ENCODE results near the gene AHNAK.

DNA sequence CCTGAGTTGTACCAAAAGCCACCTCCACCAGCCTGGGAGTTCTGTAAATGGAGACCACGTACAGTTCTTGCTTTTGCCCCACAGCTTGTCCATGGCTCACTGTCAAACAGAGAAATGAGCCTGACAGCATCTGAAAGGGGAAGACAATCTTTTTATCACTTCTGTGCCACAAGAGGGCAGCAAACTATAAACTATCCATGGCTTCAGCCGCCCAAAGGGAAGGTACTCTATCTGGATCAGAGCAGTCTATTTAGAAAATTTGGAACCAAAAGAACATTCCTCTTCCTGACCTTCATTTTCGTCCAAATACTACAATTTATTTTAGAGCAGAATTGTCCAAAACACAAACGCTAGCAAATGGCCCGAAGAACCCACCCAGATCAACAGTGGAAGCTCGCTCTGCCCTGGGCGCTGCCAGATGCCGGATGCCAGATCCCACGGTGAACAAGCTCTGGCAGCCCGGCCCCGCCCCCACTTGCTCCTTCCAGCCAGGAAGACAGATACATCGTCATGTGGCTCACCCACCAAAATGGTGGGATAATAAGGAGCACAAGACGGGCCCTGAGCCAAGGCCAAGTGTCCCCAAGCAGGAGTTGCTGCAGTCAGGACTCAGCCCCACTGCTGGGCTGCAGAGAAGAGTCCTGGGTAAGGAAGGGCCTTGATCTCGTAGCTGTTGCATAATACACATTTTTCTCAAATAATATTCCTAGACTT lies 151.6 kb downstream of the AHNAK start:
- no peak for TF ChIP-seq POLR2A (IDR thresholded peaks at IDR 0.05)
- TF ChIP-seq, protein P1, sequence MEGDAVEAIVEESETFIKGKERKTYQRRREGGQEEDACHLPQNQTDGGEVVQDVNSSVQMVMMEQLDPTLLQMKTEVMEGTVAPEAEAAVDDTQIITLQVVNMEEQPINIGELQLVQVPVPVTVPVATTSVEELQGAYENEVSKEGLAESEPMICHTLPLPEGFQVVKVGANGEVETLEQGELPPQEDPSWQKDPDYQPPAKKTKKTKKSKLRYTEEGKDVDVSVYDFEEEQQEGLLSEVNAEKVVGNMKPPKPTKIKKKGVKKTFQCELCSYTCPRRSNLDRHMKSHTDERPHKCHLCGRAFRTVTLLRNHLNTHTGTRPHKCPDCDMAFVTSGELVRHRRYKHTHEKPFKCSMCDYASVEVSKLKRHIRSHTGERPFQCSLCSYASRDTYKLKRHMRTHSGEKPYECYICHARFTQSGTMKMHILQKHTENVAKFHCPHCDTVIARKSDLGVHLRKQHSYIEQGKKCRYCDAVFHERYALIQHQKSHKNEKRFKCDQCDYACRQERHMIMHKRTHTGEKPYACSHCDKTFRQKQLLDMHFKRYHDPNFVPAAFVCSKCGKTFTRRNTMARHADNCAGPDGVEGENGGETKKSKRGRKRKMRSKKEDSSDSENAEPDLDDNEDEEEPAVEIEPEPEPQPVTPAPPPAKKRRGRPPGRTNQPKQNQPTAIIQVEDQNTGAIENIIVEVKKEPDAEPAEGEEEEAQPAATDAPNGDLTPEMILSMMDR (IDR thresholded peaks at IDR 0.05 in 4 of 5, conservative IDR thresholded peaks at IDR 0.05 in 1 of 5), result peak; percentile 43 to 73 (median 71)
